ENCODE results near the gene PIGK.

PIGK gene

DNA sequence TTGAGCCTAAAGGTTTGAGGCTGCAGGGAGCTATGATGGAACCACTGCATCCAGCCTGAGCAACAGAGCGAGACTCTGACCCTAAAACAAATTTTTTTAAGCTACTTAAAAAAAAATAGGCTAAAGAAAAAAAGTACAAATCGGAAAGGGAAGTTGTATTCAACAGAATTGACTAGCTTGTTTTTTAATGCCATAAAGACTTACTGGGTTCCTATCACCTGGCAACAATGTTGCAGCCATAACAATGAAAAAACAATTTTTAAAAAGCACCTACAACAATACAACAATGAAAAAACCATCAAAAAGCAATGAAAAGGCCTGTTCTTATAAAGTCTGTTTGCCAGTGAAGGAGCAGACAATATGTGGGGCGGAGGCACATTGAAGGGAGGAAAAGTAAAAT lies 20.1 kb upstream of the PIGK start:
- no peak for DNase-seq (ENCODE audit: low read depth)
- TF ChIP-seq, protein P1, sequence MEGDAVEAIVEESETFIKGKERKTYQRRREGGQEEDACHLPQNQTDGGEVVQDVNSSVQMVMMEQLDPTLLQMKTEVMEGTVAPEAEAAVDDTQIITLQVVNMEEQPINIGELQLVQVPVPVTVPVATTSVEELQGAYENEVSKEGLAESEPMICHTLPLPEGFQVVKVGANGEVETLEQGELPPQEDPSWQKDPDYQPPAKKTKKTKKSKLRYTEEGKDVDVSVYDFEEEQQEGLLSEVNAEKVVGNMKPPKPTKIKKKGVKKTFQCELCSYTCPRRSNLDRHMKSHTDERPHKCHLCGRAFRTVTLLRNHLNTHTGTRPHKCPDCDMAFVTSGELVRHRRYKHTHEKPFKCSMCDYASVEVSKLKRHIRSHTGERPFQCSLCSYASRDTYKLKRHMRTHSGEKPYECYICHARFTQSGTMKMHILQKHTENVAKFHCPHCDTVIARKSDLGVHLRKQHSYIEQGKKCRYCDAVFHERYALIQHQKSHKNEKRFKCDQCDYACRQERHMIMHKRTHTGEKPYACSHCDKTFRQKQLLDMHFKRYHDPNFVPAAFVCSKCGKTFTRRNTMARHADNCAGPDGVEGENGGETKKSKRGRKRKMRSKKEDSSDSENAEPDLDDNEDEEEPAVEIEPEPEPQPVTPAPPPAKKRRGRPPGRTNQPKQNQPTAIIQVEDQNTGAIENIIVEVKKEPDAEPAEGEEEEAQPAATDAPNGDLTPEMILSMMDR (conservative IDR thresholded peaks at IDR 0.05; ENCODE audit: low read depth, low read length), result no peak
- H3K4me3 ChIP-seq (ENCODE audit: low read depth, low read length), result no peak overlapping the region

DNA sequence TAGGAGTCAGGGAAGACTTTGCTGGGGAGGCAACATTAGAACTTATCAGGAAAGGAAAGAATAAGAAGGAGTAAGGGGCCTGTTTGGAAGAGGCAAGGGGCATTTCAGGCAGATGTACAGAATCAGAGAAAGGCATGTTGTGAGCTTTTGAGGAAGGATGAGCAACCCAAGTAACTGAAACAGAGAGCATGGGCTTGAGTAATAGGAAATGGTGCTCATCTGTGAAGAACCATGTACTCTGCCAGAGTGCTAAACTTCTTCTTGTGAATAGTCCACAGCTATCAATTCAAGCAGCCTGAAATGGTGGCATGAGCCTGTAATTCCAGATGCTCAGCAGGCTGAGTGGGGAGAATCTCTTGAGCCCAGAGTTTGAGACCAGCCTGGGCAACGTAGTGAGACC lies 19.2 kb upstream of the PIGK start:
- H3K4me3 ChIP-seq (ENCODE audit: low read depth, low read length), result no peak overlapping the region
- no peak for DNase-seq (ENCODE audit: low read depth)
- TF ChIP-seq, protein P1 (conservative IDR thresholded peaks at IDR 0.05; ENCODE audit: low read depth, low read length), result no peak

DNA sequence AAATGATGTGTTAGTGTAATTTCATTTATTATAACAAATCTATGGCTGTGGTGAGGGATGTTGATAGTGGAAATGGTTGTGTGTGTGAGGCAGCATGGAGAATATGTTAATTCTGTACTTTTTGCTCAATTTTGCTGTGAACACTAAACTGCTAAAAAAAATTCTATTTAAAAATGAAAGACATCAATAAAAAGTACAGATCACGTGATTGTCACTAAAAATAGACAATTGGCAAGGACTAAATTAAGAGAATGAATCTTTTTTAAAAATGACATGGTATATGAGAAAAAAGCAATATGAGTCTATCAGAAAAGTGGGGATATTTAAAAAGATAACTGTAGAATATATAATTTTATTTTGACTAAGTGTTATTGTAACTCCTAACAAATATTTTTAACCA lies 15.7 kb upstream of the PIGK start:
- DNase-seq (ENCODE audit: low read depth), result no peak
- no peak overlapping the region for H3K4me3 ChIP-seq (ENCODE audit: low read depth, low read length)
- TF ChIP-seq, protein P1 (conservative IDR thresholded peaks at IDR 0.05; ENCODE audit: low read depth, low read length), result no peak

DNA sequence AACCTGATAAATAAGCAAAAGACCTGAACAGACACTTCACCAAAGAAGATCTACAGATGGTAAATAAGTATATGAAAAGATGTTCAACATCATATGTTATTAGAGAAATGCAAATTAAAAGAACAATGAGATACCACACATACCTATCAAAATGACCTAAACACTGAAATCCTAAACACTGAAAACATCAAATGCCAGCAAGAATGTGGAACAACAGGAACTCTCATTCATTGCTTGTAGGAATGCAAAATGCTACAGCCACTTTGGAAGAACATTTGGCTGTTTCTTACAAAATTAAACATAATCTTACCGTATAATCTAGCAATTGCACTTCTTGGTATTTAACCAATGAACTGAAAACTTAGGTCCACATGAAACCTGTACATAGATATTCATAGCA lies 14.9 kb upstream of the PIGK start:
- TF ChIP-seq, protein P1 (conservative IDR thresholded peaks at IDR 0.05; ENCODE audit: low read depth, low read length), result no peak
- no peak for DNase-seq (ENCODE audit: low read depth)
- no peak overlapping the region for H3K4me3 ChIP-seq (ENCODE audit: low read depth, low read length)

DNA sequence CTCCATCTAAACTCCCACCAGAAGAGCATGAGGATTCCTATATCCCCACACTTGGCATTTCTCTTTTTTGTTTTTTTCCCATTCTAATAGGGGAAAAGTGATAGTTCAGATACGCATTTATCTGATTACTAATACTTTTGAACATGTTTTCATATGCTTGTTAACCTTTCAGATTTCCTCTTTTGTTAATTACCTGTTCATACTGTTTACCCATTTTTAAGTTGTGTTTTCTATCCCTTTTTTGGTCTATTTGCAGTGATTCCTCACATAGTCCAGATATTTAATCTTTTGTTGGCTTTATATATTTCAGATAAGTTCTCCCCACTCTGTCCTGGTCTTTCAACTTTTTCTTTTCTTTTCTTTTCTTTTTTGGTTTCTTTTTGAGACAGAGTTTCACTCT lies 13.6 kb upstream of the PIGK start:
- no peak overlapping the region for H3K4me3 ChIP-seq (ENCODE audit: low read depth, low read length)
- TF ChIP-seq, protein P1 (conservative IDR thresholded peaks at IDR 0.05; ENCODE audit: low read depth, low read length), result no peak
- DNase-seq (ENCODE audit: low read depth), result no peak

DNA sequence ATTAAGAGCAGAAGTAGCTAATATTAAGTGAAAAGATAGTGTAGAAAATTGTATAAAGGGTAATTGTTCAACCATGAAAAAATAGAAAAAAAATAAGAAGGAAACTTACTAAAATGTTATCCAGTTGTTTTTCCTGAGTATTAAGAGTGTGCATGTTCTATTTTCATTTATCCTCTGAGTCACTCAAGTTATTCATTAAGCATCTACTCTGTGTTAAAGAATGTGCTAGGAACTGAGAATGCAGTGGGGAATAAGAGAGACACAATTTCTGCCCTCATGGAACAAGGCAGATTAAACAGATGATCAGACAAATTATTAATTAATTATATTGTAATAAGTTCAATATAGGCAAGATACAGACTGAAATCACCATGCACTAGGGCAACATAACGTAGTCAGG lies 10.8 kb upstream of the PIGK start:
- no peak overlapping the region for H3K4me3 ChIP-seq (ENCODE audit: low read depth, low read length)
- TF ChIP-seq, protein P1 (conservative IDR thresholded peaks at IDR 0.05; ENCODE audit: low read depth, low read length), result no peak
- no peak for DNase-seq (ENCODE audit: low read depth)

DNA sequence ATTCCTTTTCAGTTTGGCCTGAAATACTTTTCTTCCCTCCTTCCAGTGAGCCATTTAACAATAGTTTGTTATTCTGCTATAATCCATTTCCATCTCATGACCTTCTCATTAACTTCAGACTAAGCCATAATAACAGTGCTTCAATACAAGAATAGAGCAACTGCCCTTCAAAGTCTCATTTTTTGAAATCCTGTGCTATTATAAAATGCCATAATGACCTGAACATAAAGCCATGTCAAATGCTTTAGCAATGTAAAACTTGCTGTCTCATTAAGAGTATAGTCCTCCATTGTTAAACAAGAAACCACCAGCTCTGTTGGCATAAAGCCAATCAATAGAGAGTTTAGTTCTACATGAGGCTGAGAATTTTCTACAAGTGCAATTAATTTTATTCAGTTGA lies 9.6 kb upstream of the PIGK start:
- TF ChIP-seq, protein P1 (conservative IDR thresholded peaks at IDR 0.05; ENCODE audit: low read depth, low read length), result no peak

More for the DNA sequence above, 9.6 kb upstream of the PIGK start:
- H3K4me3 ChIP-seq (ENCODE audit: low read depth, low read length), result no peak overlapping the region
- DNase-seq (ENCODE audit: low read depth), result no peak
